ENCODE measurements around the gene PCDHB7.
"Not testable (repeated sequence)": the region's sequence is repeated elsewhere in the genome, so short reads cannot be mapped to it uniquely, and the experiment has no call there.

Gene PCDHB7

DNA sequence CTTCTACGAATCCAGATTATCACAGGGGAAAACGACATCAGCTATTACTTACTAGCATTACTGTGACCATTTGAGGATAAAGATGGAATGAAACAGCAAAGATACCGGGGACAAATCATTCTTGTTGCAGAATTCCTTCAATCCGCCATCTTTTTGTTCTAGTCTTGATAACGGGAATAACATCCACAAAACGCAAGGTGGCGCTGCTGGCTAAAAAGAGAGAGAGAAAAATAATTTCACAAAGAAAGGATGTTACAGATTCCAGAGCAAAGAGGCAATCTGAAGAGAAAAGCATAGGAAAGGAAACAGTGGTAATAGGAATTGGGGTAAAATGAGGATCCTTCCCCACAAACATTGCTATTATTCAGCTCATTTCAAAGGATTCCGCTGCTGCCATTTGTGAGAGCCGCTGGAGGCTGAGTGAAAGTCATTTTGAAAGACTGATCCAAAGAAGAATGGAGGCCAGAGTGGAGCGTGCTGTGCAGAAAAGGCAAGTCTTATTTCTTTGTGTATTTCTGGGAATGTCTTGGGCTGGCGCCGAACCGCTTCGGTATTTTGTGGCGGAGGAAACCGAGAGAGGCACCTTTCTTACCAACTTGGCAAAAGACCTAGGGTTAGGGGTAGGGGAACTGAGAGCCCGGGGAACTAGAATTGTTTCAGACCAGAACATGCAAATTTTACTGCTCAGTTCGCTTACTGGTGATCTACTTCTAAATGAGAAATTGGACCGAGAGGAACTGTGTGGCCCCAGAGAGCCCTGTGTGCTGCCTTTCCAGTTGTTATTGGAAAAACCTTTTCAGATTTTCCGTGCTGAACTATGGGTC, at the start of gene PCDHB7:
Gene PCDHB7 (plus strand): TSS at position 264 of the 824 bp plus-strand sequence. CDS start 192 bp downstream, at position 456.
- no peak for DNase-seq

DNA sequence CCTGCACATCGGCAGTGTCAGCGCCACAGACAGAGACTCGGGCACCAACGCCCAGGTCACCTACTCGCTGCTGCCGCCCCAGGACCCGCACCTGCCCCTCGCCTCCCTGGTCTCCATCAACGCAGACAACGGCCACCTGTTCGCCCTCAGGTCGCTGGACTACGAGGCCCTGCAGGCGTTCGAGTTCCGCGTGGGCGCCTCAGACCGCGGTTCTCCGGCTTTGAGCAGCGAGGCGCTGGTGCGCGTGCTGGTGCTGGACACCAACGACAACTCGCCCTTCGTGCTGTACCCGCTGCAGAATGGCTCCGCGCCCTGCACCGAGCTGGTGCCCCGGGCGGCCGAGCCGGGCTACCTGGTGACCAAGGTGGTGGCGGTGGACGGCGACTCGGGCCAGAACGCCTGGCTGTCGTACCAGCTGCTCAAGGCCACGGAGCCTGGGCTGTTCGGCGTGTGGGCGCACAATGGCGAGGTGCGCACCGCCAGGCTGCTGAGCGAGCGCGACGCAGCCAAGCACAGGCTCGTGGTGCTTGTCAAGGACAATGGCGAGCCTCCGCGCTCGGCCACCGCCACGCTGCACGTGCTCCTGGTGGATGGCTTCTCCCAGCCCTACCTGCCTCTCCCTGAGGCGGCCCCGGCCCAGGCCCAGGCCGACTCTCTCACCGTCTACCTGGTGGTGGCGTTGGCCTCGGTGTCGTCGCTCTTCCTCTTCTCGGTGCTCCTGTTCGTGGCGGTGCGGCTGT, 48.9 kb upstream of the PCDHB7 start:
- DNase-seq, result not testable (repeated sequence)

DNA sequence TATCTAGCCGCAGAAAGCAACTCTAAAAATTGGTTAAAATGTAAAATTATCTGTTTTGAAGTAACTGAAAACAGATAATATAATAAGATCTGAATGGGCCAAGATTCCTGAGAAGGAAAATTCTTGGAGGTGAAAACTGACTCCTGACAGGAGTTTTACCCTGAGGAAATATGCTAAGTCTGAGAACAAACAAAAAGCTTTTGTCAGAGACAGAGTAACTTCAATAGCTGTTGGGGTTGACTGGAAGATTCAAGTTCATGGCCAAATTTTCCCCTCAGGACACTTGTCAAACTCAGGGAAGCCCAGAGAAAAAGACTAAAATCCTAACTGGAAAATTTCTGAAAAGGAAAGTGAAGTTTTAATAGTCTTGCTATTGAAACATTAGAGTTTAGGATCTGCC, 45.1 kb upstream of the PCDHB7 start:
- DNase-seq, result no peak

DNA sequence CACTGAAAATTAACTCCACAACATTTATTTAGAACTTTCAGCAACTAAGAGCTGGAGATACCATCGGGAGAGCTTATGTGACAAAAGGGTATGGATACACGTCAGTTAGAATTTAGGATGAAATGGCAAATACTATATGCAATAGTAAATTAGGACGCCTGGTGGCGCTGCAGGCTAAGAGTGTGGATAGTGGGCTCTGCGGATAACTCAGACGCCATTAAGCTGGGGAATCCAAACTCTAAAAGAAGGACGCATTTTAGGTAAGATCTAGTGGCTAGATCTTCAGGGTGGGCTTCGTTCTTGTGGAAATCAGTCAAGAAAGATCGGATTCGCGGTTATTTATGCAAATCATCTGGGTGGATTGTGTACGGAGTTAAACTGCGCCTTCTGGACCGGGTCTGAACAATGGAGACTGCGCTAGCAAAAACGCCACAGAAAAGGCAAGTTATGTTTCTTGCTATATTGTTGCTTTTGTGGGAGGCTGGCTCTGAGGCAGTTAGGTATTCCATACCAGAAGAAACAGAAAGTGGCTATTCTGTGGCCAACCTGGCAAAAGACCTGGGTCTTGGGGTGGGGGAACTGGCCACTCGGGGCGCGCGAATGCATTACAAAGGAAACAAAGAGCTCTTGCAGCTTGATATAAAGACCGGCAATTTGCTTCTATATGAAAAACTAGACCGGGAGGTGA, 37.3 kb upstream of the PCDHB7 start, which contains the start of gene PCDHB5:
Gene PCDHB5 (plus strand): TSS at position 177 of the 688 bp plus-strand sequence. CDS start 229 bp downstream, at position 406.
- no peak for DNase-seq

DNA sequence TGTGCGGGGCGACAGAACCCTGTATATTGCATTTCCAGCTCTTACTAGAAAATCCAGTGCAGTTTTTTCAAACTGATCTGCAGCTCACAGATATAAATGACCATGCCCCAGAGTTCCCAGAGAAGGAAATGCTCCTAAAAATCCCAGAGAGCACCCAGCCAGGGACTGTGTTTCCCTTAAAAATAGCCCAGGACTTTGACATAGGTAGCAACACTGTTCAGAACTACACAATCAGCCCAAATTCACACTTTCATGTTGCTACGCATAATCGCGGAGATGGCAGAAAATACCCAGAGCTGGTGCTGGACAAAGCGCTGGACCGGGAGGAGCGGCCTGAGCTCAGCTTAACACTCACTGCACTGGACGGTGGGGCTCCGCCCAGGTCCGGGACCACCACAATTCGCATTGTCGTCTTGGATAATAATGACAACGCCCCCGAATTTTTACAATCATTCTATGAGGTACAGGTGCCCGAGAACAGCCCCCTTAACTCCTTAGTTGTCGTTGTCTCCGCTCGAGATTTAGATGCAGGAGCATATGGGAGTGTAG, 36.7 kb upstream of the PCDHB7 start:
- DNase-seq, result no peak

DNA sequence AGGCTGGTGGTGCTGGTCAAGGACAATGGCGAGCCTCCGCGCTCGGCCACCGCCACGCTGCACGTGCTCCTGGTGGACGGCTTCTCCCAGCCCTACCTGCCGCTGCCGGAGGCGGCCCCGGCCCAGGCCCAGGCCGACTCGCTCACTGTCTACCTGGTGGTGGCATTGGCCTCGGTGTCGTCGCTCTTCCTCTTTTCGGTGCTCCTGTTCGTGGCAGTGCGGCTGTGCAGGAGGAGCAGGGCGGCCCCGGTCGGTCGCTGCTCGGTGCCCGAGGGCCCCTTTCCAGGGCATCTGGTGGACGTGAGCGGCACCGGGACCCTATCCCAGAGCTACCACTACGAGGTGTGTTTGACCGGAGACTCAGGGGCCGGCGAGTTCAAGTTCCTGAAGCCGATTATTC, 35.1 kb upstream of the PCDHB7 start:
- DNase-seq, result not testable (repeated sequence)

DNA sequence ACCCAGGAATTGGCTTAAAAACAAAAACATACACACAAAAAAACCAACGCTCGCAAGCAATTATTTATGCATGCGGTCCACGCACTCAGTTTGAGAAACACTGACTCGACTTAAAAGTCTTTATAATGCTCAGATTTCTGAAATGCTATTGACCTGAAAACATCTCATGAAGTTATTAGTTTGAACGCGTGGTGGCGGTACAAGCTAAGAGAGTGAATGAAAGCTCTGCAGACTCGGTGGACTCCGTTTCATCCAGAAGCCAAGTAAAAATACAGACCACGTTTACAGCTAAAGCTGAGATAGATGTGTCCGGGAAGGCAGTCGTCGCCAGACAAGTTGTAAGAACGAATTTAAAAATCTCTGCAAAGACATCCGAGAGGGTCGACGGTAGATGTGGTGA, 22.6 kb upstream of the PCDHB7 start, which contains the start of gene PCDHB6:
Gene PCDHB6 (plus strand): TSS at position 246 of the 400 bp plus-strand sequence. CDS start 201 bp downstream, outside the sequence.
- no peak for DNase-seq

DNA sequence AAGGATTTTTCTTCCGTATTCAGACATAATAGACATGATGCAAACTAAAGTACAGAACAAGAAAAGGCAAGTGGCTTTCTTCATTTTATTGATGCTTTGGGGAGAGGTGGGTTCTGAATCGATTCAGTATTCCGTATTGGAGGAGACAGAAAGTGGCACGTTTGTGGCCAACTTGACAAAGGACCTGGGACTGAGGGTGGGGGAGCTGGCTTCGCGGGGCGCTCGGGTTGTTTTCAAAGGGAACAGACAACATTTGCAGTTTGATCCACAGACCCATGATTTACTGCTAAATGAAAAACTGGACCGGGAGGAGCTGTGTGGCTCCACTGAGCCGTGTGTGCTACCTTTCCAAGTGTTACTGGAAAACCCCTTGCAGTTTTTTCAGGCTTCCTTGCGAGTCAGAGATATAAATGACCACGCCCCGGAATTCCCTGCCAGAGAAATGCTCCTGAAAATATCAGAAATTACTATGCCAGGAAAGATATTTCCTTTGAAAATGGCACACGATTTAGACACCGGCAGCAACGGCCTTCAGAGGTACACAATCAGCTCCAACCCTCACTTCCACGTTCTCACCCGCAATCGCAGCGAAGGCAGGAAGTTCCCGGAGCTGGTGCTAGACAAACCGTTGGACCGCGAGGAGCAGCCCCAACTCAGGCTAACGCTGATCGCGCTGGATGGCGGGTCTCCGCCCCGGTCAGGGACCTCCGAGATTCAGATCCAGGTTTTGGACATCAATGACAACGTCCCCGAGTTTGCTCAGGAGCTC, 22.0 kb upstream of the PCDHB7 start:
- DNase-seq, result no peak

DNA sequence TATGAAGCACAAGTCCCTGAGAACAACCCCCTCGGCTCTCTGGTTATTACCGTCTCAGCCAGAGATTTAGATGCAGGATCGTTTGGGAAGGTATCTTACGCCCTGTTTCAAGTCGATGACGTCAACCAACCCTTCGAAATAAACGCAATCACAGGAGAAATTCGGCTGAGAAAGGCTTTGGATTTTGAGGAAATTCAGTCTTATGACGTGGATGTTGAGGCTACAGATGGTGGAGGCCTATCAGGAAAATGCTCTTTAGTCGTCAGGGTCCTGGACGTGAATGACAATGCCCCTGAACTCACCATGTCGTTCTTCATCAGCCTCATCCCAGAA, 21.5 kb upstream of the PCDHB7 start:
- no peak for DNase-seq

DNA sequence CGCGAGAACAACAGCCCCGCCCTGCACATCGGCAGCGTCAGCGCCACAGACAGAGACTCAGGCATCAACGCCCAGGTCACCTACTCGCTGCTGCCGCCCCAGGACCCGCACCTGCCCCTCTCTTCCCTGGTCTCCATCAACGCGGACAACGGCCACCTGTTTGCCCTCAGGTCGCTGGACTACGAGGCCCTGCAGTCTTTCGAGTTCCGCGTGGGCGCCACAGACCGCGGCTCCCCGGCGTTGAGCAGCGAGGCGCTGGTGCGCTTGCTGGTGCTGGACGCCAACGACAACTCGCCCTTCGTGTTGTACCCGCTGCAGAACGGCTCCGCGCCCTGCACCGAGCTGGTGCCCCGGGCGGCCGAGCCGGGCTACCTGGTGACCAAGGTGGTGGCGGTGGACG, 20.8 kb upstream of the PCDHB7 start:
- DNase-seq, result not testable (repeated sequence)

DNA sequence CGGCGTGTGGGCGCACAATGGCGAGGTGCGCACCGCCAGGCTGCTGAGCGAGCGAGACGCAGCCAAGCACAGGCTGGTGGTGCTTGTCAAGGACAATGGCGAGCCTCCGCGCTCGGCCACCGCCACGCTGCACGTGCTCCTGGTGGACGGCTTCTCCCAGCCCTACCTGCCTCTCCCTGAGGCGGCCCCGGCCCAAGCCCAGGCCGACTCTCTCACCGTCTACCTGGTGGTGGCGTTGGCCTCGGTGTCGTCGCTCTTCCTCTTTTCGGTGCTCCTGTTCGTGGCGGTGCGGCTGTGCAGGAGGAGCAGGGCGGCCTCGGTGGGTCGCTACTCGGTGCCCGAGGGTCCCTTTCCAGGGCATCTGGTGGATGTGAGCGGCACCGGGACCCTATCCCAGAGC, 20.3 kb upstream of the PCDHB7 start:
- DNase-seq, result not testable (repeated sequence)

DNA sequence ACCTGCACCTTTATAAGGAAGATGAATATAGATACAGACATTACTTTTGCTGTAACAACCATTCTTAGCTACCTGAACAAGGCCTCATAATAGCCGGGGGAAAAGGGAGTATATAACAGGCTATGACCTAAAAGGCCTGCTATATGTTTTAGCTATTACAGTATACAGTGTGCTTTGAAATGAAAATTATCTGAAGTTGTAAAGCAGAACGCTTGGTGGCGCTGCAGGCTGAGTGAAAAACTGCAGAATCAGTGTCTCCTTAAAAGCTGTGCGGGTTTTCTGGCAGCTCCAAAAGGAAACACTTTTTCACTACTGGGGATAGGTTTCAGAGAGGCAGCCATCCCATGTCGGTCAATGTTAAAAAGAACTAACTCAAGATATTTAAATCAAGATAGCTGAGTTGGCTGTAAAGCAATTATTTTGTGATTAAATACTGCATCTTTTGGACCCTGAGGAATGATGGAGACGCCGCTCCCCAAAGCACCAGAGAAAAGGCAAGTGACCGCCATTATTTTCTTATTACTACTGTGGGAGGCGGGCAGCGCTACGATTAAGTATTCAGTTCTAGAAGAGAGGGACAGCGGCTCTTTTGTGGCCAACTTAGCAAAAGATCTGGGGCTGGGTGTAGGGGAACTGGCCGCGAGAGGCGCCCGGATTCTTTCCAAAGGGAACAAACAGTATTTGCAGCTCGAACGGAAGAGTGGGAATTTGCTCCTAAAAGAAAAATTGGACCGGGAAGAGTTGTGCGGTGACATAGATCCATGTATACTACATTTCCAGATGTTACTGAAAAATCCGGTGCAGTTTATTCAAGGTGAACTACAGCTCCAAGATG, 16.7 kb upstream of the PCDHB7 start:
- DNase-seq, result no peak

DNA sequence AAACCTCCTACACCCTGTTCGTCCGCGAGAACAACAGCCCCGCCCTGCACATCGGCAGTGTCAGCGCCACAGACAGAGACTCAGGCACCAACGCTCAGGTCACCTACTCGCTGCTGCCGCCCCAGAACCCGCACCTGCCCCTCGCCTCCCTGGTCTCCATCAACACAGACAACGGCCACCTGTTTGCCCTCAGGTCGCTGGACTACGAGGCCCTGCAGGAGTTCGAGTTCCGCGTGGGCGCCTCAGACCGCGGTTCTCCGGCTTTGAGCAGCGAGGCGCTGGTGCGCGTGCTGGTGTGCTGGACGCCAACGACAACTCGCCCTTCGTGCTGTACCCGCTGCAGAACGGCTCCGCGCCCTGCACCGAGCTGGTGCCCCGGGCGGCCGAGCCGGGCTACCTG, 15.1 kb upstream of the PCDHB7 start:
- not testable (repeated sequence) for DNase-seq

DNA sequence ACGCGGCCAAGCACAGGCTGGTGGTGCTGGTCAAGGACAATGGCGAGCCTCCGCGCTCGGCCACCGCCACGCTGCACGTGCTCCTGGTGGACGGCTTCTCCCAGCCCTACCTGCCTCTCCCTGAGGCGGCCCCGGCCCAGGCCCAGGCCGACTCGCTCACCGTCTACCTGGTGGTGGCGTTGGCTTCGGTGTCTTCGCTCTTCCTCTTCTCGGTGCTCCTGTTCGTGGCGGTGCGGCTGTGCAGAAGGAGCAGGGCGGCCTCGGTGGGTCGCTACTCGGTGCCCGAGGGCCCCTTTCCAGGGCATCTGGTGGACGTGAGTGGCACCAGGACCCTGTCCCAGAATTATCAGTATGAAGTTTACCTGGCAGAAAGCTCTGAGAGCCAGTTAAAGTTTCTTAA, 14.5 kb upstream of the PCDHB7 start:
- DNase-seq, result not testable (repeated sequence)

DNA sequence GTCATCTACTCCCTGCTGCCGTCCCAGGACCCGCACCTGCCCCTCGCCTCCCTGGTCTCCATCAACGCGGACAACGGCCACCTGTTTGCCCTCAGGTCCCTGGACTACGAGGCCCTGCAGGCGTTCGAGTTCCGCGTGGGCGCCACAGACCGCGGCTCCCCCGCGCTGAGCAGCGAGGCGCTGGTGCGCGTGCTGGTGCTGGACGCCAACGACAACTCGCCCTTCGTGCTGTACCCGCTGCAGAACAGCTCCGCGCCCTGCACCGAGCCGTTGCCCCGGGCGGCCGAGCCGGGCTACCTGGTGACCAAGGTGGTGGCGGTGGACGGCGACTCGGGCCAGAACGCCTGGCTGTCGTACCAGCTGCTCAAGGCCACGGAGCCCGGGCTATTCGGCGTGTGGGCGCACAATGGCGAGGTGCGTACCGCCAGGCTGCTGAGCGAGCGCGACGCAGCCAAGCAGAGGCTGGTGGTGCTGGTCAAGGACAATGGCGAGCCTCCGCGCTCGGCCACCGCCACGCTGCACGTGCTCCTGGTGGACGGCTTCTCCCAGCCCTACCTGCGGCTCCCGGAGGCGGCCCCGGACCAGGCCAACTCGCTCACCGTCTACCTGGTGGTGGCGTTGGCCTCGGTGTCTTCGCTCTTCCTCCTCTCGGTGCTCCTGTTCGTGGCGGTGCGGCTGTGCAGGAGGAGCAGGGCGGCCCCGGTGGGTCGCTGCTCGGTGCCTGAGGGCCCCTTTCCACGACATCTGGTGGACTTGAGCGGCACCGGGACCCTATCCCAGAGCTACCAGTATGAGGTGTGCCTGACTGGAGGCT, 2.1 kb downstream of the PCDHB7 start:
- DNase-seq, result not testable (repeated sequence)

DNA sequence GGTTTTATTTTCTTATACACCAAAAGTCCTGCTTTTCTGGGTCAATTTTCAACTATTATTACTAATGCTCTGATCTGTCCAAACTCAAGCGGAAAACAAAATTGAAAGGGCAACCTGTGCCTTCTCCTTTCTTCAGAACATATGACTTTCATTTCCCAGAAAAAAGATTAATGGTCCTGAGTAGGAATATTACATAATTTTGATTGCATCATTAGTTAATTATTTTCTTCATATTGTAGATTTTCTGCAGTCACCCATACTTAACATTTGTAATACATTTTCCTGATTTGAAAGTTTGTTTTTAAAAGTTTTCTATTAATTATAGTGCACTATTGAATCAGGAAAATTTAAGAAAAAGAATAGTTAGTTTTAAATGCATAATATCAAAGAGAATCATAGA, 3.5 kb downstream of the PCDHB7 start:
- DNase-seq, result no peak

DNA sequence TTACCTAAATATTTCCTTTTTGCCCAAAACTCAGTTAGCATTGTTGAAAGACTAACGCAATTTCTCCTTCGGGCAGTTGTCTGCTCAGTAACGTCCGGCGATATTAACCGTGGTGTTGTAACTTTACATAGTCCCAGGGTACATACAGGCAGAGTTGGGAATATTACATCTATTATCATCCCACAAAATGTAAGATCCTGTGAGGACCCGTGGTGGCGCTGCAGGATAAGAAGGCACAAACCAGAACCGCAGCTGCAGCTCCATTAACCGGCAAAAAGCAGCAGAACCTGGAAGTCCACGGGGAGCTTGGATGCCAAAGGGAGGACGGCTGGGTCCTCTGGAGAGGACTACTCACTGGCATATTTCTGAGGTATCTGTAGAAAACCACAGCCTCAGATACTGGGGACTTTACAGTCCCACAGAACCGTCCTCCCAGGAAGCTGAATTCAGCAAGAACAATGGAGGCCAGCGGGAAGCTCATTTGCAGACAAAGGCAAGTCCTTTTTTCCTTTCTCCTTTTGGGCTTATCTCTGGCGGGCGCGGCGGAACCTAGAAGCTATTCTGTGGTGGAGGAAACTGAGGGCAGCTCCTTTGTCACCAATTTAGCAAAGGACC, 5.2 kb downstream of the PCDHB7 start, which contains the start of gene PCDHB8:
Gene PCDHB8 (plus strand): TSS at position 214 of the 615 bp plus-strand sequence. CDS start 245 bp downstream, at position 459.
- DNase-seq, result not testable (repeated sequence)

DNA sequence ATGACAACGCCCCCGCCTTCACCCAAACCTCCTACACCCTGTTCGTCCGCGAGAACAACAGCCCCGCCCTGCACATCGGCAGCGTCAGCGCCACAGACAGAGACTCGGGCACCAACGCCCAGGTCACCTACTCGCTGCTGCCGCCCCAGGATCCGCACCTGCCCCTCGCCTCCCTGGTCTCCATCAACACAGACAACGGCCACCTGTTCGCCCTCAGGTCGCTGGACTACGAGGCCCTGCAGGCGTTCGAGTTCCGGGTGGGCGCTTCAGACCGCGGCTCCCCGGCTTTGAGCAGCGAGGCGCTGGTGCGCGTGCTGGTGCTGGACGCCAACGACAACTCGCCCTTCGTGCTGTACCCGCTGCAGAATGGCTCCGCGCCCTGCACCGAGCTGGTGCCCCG, 6.9 kb downstream of the PCDHB7 start:
- not testable (repeated sequence) for DNase-seq

DNA sequence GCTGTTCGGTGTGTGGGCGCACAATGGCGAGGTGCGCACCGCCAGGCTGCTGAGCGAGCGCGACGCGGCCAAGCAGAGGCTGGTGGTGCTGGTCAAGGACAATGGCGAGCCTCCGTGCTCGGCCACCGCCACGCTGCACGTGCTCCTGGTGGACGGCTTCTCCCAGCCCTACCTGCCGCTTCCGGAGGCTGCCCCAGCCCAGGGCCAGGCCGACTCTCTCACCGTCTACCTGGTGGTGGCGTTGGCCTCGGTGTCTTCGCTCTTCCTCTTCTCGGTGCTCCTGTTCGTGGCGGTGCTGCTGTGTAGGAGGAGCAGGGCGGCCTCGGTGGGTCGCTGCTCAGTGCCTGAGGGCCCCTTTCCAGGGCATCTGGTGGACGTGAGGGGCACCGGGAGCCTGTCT, 7.4 kb downstream of the PCDHB7 start:
- not testable (repeated sequence) for DNase-seq

DNA sequence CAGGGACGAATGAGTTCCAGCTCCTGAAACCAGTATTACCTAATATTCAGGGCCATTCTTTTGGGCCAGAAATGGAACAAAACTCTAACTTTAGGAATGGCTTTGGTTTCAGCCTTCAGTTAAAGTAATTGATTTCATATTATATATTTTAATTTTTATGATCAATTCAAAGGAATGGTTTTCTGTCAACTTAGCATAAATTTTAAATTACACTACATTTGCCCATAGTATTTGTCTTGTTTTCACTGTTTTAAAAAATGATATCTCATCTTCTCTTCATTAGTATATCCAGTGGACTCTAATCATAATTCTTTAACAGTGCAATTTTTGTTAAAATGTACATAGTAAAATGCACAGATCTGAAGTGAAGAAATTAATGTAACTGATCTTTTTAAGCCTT, 7.9 kb downstream of the PCDHB7 start:
- DNase-seq, result no peak

All from GF-D8 (cell line).